Fibroblast of lung (primary cell): Measurements from ENCODE around the gene ARF4. TPM values are rescaled to one million over a fixed set of nuclear protein-coding genes. Genes with fewer than 3 reads are reported as not detected.

Experiments used
- DNase-seq, 2 donors: peaks; one replicate each; pipeline versions ENCODE4 v3.0.0 to v3.0.0-alpha.2; 2010; ENCODE audit warnings: low read depth in 2 of 2
- H2AFZ ChIP-seq: 2 replicates; pipeline ENCODE4 v1.5.1; 2012; ENCODE audit warnings: low read length, control low read depth, inconsistent platforms
- H3K27ac ChIP-seq: 2 replicates; pipeline ENCODE4 v1.5.1; 2011; ENCODE audit warnings: low read length, control low read depth; ENCODE audit not compliant: insufficient read depth
- H3K27me3 ChIP-seq: 2 replicates; pipeline ENCODE4 v1.5.1; 2011; ENCODE audit warnings: mild to moderate bottlenecking, low read length; ENCODE audit not compliant: control insufficient read depth, insufficient read depth
- H3K36me3 ChIP-seq: 2 replicates; pipeline ENCODE4 v1.5.1; 2011; ENCODE audit warnings: low read length; ENCODE audit not compliant: control insufficient read depth, insufficient read depth
- H3K4me1 ChIP-seq: 2 replicates; pipeline ENCODE4 v1.5.1; 2011; ENCODE audit warnings: low read length; ENCODE audit not compliant: control insufficient read depth, insufficient read depth; ENCODE audit errors: extremely low read depth
- H3K4me2 ChIP-seq: 2 replicates; pipeline ENCODE4 v1.5.1; 2011; ENCODE audit warnings: low read length, control low read depth; ENCODE audit not compliant: insufficient read depth; ENCODE audit errors: extremely low read depth
- H3K4me3 ChIP-seq, 4 experiments: fragments of 200-600 bp in 1 of 4; sonication (generic) in 1 of 4; replicated peaks in 1 of 4; 2 replicates each; pipeline ENCODE4 v1.5.1; 2011 to 2016; ENCODE audit warnings: low read length in 4 of 4, low read depth in 3 of 4, mild to moderate bottlenecking in 3 of 4, control low read depth in 2 of 4, inconsistent platforms in 1 of 4, mixed read lengths in 1 of 4; ENCODE audit not compliant: insufficient read depth in 1 of 4; ENCODE audit errors: control extremely low read depth in 1 of 4
- H3K79me2 ChIP-seq: 2 replicates; pipeline ENCODE4 v1.5.1; 2012; ENCODE audit warnings: mild to moderate bottlenecking, low read length, inconsistent platforms; ENCODE audit not compliant: control insufficient read depth, insufficient read depth
- H3K9ac ChIP-seq: 2 replicates; pipeline ENCODE4 v1.5.1; 2011; ENCODE audit warnings: mild to moderate bottlenecking, low read length, control low read depth; ENCODE audit not compliant: insufficient read depth
- H3K9me3 ChIP-seq: 2 replicates; pipeline ENCODE4 v1.5.1; 2012; ENCODE audit warnings: low read depth, low read length; ENCODE audit not compliant: control insufficient read depth, insufficient read depth
- H4K20me1 ChIP-seq: 2 replicates; pipeline ENCODE4 v1.5.1; 2011; ENCODE audit warnings: low read length; ENCODE audit not compliant: control insufficient read depth, insufficient read depth; ENCODE audit errors: extremely low read depth
- EZH2 ChIP-seq: IDR thresholded peaks from 2 replicates; pipeline ENCODE4 v1.5.1; 2012; ENCODE audit warnings: low read length, control low read depth, mild to moderate bottlenecking; ENCODE audit errors: missing control alignments
- polyA plus RNA-seq, 2 donors: library from polyadenylated mRNA; depleted of rRNA in 1 of 2; stranded (reverse) in 1 of 2; unstranded in 1 of 2; fragments of >200 nt; gene quantifications; 2 replicates each; pipeline ENCODE4 v1.2.1, GENCODE V29; 2011 to 2012; ENCODE audit warnings: missing spikeins in 1 of 2
- total RNA-seq: library from RNA; depleted of rRNA; stranded (reverse); fragments of >200 nt; gene quantifications from 2 replicates; pipeline ENCODE4 v1.2.1, GENCODE V29; 2014
- TF ChIP-seq, protein P1 (sequence below), 2 donors: IDR thresholded peaks in 1 of 2; conservative IDR thresholded peaks in 1 of 2; 1 replicate in 1 of 2; 2 replicates in 1 of 2; pipeline ENCODE4 v1.5.1; 2011 to 2012; ENCODE audit warnings: low read length in 2 of 2, control low read depth in 1 of 2, inconsistent platforms in 1 of 2, low read depth in 1 of 2, mild to moderate bottlenecking in 1 of 2

Gene ARF4
- total and polyA plus RNA-seq, 2 donors (not counting 1 experiment from before 2014, with no cell fraction given) = 173 to 761 TPM

DNA sequence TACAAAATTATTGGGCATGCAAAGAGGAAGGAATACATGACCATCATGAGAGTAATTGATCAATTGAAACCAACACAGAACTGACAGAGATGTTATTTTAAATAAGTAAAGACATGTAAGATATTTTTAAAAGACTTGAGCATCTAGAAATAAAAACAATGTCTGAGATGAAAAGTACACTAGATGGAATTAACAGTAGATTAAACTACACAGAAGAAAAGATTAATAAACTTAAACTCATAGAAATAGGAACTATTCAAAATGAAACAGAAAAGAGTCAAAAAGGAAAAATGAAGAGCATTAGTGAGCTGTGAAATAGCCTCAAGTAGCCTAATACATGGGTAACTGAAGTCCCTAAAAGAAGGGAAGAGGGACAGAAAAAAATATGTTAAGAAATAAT, 8.5 kb upstream of the ARF4 start:
- Histone ChIP-seq H3K4me3 (no peak overlapping the region), H3K27ac (no peak overlapping the region), H2AFZ (no peak overlapping the region), H3K9ac (no peak overlapping the region), H3K27me3 (no peaks in the 10 kb centered on the region), H3K36me3 (no peaks in the 10 kb centered on the region), H3K9me3 (no peaks in the 10 kb centered on the region), H3K4me1 (no peaks in the 10 kb centered on the region), H3K79me2 (no peaks in the 10 kb centered on the region), H3K4me2 (no peak overlapping the region), H4K20me1 (no peaks in the 10 kb centered on the region)
- TF ChIP-seq EZH2 = no peak
- no peak for DNase-seq

DNA sequence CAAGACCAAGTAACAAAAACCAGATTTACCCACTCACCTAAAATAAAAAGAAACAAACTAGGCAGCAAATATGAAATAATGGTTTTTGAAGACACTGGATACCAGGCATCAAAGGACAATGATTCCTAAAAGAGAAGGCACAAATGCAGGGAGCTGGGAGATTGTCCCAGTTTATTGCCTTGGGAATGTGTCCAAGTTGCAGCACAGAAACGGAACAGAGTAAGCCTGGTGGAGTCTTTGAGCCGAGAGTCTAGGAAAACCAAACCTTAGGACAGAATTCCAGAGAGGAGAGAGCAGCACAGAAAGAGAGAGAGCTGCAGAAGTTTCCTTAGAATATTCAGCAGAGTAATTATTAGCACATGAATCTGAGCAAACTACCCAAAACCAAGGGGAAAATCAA, 7.8 kb upstream of the ARF4 start:
- TF ChIP-seq, protein P1, sequence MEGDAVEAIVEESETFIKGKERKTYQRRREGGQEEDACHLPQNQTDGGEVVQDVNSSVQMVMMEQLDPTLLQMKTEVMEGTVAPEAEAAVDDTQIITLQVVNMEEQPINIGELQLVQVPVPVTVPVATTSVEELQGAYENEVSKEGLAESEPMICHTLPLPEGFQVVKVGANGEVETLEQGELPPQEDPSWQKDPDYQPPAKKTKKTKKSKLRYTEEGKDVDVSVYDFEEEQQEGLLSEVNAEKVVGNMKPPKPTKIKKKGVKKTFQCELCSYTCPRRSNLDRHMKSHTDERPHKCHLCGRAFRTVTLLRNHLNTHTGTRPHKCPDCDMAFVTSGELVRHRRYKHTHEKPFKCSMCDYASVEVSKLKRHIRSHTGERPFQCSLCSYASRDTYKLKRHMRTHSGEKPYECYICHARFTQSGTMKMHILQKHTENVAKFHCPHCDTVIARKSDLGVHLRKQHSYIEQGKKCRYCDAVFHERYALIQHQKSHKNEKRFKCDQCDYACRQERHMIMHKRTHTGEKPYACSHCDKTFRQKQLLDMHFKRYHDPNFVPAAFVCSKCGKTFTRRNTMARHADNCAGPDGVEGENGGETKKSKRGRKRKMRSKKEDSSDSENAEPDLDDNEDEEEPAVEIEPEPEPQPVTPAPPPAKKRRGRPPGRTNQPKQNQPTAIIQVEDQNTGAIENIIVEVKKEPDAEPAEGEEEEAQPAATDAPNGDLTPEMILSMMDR (conservative IDR thresholded peaks at IDR 0.05 in 1 of 2, IDR thresholded peaks at IDR 0.05 in 1 of 2; ENCODE audit: low read depth in 1 of 2, low read length in 2 of 2) = no peak
- TF ChIP-seq EZH2 = no peak
- Histone ChIP-seq H3K4me1 (no peaks in the 10 kb centered on the region), H3K79me2 (no peaks in the 10 kb centered on the region), H3K27me3 (no peaks in the 10 kb centered on the region), H3K4me3 (no peak overlapping the region), H2AFZ (no peak overlapping the region), H3K9me3 (no peaks in the 10 kb centered on the region), H4K20me1 (no peaks in the 10 kb centered on the region), H3K36me3 (no peaks in the 10 kb centered on the region), H3K4me2 (no peak overlapping the region), H3K9ac (no peak overlapping the region), H3K27ac (no peak overlapping the region)
- DNase-seq = no peak

DNA sequence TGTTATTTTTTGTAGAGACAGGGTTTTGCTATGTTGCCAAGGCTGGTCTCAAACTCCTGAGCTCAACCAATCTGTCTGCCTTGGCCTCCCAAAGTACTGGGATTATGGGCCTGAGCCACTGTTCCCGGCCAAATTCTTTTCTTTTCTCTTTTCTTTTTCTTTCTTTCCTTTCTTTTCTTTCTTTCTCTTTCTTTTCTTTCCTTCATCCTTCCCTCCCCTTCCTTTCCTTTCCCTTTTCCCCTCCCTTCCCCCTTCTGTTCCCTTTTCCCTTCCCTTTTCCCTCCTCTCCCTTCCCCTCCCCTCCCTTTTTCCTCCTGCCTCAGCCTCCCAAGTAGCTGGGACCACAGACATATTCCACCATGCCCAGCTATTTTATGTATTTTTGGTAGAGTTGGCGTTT, 3.1 kb upstream of the ARF4 start:
- H3K79me2 ChIP-seq = peaks cover 23% of the 10 kb centered on the region
- no peak for DNase-seq
- peaks cover 3% of the 10 kb centered on the region for H3K4me1 ChIP-seq
- TF ChIP-seq, protein P1 (conservative IDR thresholded peaks at IDR 0.05 in 1 of 2, IDR thresholded peaks at IDR 0.05 in 1 of 2; ENCODE audit: low read depth in 1 of 2, low read length in 2 of 2) = no peak
- TF ChIP-seq EZH2 = no peak
- no peak overlapping the region for H3K9ac ChIP-seq
- peaks cover 2% of the 10 kb centered on the region for H4K20me1 ChIP-seq
- H3K4me3 ChIP-seq = no peak overlapping the region
- H3K9me3 ChIP-seq = no peaks in the 10 kb centered on the region
- H2AFZ ChIP-seq = no peak overlapping the region
- H3K27me3 ChIP-seq = no peaks in the 10 kb centered on the region
- H3K36me3 ChIP-seq = no peaks in the 10 kb centered on the region
- H3K4me2 ChIP-seq = no peak overlapping the region
- H3K27ac ChIP-seq = no peak overlapping the region
